ENCODE data around the gene SLC2A4RG.

- TF ChIP-seq EZH2 (IDR thresholded peaks at IDR 0.05) (no peak), POLR2AphosphoS5 (IDR thresholded peaks at IDR 0.05; ENCODE audit: borderline replicate concordance, low read depth, low read length) (no peak)
Observed at GRCh38 chr20:63756648-63756991, 17.0 kb downstream of the SLC2A4RG start.

All from SK-N-MC (cell line).